BLaER1 treated with 17β-estradiol and CSF1 and Interleukin-3, amounts not matched to agents 10 nM and 100 nM (cell line): Measurements from ENCODE around the gene PRCC.

Source experiments
- H3K27ac ChIP-seq, 11 experiments: shearing (Covaris generic); formaldehyde crosslinking; 2 replicates each; pipeline ENCODE4 v1.8.1; 2022
- H3K27me3 ChIP-seq, 11 experiments: shearing (Covaris generic); formaldehyde crosslinking; 2 replicates each; pipeline ENCODE4 v1.8.1; 2022
- H3K36me3 ChIP-seq, 11 experiments: shearing (Covaris generic); formaldehyde crosslinking; 2 replicates each; pipeline ENCODE4 v1.8.1; 2022
- H3K4me1 ChIP-seq, 10 experiments: shearing (Covaris generic); formaldehyde crosslinking; 2 replicates each; pipeline ENCODE4 v1.8.1; 2022
- H3K4me2 ChIP-seq, 11 experiments: shearing (Covaris generic); formaldehyde crosslinking; 2 replicates each; pipeline ENCODE4 v1.8.1; 2022
- H3K4me3 ChIP-seq, 10 experiments: shearing (Covaris generic); formaldehyde crosslinking; 2 replicates each; pipeline ENCODE4 v1.8.1; 2022
- H3K9ac ChIP-seq, 11 experiments: shearing (Covaris generic); formaldehyde crosslinking; 2 replicates each; pipeline ENCODE4 v1.8.1; 2022
- H3K9me3 ChIP-seq, 11 experiments: shearing (Covaris generic); formaldehyde crosslinking; replicated peaks in 1 of 11; 2 replicates each; pipeline ENCODE4 v1.8.1; 2022
- H4K20me1 ChIP-seq, 11 experiments: shearing (Covaris generic); formaldehyde crosslinking; 2 replicates each; pipeline ENCODE4 v1.8.1; 2022
- Cebpa-rat ChIP-seq, 11 experiments: shearing (Covaris generic); IDR thresholded peaks; 2 replicates each; pipeline ENCODE4 v1.8.1; 2022

PRCC gene

DNA sequence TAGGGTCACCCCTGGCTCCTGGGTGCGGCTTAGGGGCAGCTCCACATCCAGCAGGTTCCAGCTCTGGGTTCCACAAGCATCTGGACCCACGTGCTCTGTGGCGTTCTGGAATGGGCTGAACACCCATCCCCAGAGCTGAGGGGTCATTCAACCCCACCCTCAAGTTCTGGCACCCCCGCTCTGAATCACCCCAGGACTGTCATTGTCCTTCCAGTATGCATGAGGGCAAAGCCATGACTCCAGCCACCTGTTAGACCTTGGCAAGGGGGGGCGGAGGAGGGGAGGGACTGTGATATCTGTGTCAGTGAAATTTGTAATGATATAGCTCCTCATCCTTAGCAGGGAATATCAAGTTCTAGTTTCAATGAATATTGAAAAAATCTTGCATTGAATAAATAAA, 79.3 kb downstream of the PRCC start:
- H3K4me1 ChIP-seq: peaks cover 13 to 20% (median 16%) of the 10 kb centered on the region in 10 experiments
- peaks cover 0 to 20% (median 6%) of the 10 kb centered on the region in 11 experiments; a peak in 10 of 22 replicates for H3K27me3 ChIP-seq

DNA sequence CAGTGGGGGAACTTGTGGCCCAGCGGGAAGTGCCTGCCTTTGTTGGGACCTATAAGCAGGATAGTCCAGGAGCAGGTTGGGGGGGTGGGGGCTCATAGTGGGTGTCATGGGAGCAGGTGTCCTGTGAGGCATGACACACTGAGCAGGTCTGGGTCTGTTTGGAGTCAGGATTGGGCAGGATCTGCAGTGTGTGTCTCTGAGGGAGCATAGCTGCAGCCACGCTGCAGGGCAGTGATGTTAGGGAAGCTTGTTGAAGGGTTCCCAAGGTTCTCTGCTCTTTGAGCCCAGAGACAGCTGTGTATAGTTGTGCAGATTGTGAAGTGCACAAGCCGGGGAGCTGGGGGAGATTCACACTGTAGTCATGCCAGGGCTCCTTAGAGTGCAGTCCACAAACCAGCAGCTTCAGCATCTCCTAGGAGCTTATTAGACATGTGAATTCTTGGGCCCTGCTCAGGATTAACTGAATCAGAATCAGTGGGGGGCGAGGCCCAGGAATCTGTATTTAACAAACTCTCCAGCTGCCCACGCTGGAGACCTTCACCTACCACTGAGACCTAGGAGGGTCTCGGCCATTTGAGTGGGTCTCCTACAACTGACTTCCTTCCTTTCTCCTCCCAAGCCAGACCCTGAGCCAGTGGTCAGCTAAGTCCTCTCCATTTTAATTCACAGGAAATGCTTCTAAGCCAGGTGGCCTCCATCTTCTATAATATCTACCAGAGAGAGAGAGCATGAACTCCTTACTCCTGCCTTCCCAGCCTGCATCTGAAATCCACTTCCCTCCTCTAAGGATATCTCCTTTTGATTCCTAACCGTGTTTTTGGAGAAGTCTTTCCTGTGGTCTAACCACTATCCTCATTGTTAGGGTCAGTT, 80.5 kb downstream of the PRCC start:
- Histone ChIP-seq H3K36me3 (no peaks in the 10 kb centered on the region), H3K27ac (no peak overlapping the region), H3K4me1 (peaks cover 13 to 20% (median 16%) of the 10 kb centered on the region in 10 experiments), H3K9me3 (no peaks in the 10 kb centered on the region), H3K9ac (0 out of 22 replicates have a peak overlapping the region, but pooled peaks of 1 of the 11 experiments have one; percentile 14), H3K27me3 (peaks cover 0 to 20% (median 6%) of the 10 kb centered on the region in 11 experiments; a peak in 10 of 22 replicates), H4K20me1 (no peaks in the 10 kb centered on the region; a peak in 1 of 22 replicates), H3K4me2 (peak overlapping the region; percentile 2 to 79 (median 66); a peak in 19 of 22 replicates), H3K4me3 (no peak overlapping the region)
- no peak for TF ChIP-seq Cebpa-rat (IDR thresholded peaks at IDR 0.05)

More for the DNA sequence above, 79.3 kb downstream of the PRCC start:
- Histone ChIP-seq H3K36me3 (no peaks in the 10 kb centered on the region), H3K4me3 (no peak overlapping the region), H4K20me1 (no peaks in the 10 kb centered on the region; a peak in 1 of 22 replicates), H3K9me3 (no peaks in the 10 kb centered on the region), H3K27ac (no peak overlapping the region), H3K9ac (no peak overlapping the region), H3K4me2 (no peak overlapping the region)
- TF ChIP-seq Cebpa-rat (IDR thresholded peaks at IDR 0.05): no peak

DNA sequence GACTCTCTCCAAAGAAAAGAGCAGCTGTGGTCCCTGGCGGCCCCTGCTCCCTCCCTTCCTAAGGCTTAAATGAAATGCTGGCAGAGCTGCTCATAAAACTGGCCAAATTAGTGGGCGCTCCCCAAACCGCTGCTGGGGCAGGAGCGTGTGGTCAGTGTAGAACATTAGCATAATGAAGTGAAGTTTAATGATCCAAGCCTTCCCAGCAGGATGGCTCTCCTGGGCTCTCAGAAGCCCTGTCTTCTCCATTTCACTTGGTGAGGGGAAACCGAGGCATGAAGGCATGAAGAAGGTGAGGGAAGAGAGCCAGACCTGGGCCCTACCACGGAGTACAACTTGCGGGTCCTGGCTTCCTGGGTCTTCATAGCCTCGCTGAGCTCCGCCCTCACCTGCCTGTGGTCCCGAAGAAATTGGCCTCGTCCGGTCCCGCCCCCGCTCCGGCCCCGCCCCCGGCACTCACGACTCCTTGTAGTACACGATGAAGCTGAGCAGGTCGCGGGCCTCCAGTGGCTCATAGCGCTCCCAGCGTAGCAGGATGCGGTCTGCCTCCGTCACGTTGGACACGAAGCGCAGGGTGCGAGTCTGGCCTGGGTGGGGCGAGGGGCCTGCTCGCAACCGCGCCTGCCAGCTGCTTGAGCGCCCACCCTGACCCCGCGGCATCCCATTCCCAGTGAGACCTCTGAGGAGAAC, 81.3 kb downstream of the PRCC start:
- no peak for TF ChIP-seq Cebpa-rat (IDR thresholded peaks at IDR 0.05)
- no peaks in the 10 kb centered on the region for H3K9me3 ChIP-seq
- peaks cover 0 to 20% (median 6%) of the 10 kb centered on the region in 11 experiments; a peak in 10 of 22 replicates for H3K27me3 ChIP-seq
- no peak overlapping the region for H3K27ac ChIP-seq
- H3K4me1 ChIP-seq: peaks cover 9 to 20% (median 14%) of the 10 kb centered on the region in 10 experiments
- no peaks in the 10 kb centered on the region for H3K36me3 ChIP-seq
- peak overlapping the region; percentile 2 to 79 (median 66); a peak in 19 of 22 replicates for H3K4me2 ChIP-seq
- H4K20me1 ChIP-seq: no peaks in the 10 kb centered on the region; a peak in 1 of 22 replicates
- H3K4me3 ChIP-seq: no peak overlapping the region
- 0 out of 22 replicates have a peak overlapping the region, but pooled peaks of 1 of the 11 experiments have one; percentile 14 for H3K9ac ChIP-seq

DNA sequence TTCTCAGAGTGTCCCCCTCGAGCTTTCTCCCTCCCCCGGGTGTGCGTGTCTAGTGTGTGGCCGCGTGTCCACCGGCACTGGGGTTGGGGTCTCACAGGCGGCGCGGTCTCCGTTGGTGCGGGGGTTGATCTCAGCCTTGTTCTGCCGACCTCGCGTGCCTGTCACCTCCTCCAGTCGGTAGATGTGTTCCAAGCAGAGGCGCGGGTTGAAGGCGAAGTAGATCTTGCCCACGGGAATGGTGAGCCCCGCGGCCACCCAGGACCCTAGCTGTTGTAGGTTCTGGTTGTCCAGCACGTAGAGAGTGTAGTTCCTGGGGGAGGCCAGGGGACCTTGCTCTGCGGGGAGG, 81.8 kb downstream of the PRCC start:
- H3K9ac ChIP-seq: no peak overlapping the region
- H3K27me3 ChIP-seq: peaks cover 0 to 20% (median 6%) of the 10 kb centered on the region in 11 experiments; a peak in 10 of 22 replicates
- no peaks in the 10 kb centered on the region for H3K9me3 ChIP-seq
- no peaks in the 10 kb centered on the region for H3K36me3 ChIP-seq
- no peaks in the 10 kb centered on the region for H4K20me1 ChIP-seq
- no peak for TF ChIP-seq Cebpa-rat (IDR thresholded peaks at IDR 0.05)
- H3K27ac ChIP-seq: no peak overlapping the region
- H3K4me1 ChIP-seq: peaks cover 9 to 20% (median 14%) of the 10 kb centered on the region in 10 experiments
- H3K4me2 ChIP-seq: peak overlapping the region in 8 of 11 experiments; percentile 54 to 79 (median 68); a peak in 12 of 22 replicates
- no peak overlapping the region for H3K4me3 ChIP-seq
